Measurements from ENCODE around the gene CEP63. TPM values are rescaled to one million over a fixed set of nuclear protein-coding genes. Genes with fewer than 3 reads are reported as not detected.
"Not testable (repeated sequence)": the region's sequence is repeated elsewhere in the genome, so short reads cannot be mapped to it uniquely, and the experiment has no call there.

CEP63 gene
- total RNA-seq, 1 donor from 2014 or later = 26.3 TPM

DNA sequence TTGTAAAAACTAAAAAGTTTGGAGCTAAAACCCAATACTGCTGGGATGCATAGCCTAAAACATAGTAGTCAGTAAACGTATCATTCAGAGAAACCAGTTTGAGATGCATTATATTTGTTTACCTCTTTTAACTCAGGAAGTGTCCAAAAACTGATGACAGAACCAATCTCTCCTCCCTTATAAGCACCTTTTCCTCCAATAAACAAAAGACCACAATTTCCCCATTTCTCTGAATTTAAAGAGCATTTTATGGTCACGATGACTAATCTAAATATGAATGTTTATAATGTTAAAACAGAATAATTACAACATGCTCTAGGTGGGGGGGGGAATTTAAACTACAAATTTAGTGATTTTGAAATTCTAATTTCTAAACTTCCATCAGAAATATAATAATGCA lies 58.5 kb downstream of the CEP63 start:
- no peaks in the 10 kb centered on the region for H3K27me3 Mint-ChIP-seq (ENCODE audit: unreplicated experiment)
- DNase-seq (ENCODE audit: extremely low spot score, unreplicated experiment) = no peak
- H3K4me1 Mint-ChIP-seq (ENCODE audit: unreplicated experiment) = no peaks in the 10 kb centered on the region
- H3K4me3 Mint-ChIP-seq (ENCODE audit: unreplicated experiment) = no peak overlapping the region
- TF ChIP-seq, protein P1, sequence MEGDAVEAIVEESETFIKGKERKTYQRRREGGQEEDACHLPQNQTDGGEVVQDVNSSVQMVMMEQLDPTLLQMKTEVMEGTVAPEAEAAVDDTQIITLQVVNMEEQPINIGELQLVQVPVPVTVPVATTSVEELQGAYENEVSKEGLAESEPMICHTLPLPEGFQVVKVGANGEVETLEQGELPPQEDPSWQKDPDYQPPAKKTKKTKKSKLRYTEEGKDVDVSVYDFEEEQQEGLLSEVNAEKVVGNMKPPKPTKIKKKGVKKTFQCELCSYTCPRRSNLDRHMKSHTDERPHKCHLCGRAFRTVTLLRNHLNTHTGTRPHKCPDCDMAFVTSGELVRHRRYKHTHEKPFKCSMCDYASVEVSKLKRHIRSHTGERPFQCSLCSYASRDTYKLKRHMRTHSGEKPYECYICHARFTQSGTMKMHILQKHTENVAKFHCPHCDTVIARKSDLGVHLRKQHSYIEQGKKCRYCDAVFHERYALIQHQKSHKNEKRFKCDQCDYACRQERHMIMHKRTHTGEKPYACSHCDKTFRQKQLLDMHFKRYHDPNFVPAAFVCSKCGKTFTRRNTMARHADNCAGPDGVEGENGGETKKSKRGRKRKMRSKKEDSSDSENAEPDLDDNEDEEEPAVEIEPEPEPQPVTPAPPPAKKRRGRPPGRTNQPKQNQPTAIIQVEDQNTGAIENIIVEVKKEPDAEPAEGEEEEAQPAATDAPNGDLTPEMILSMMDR (IDR thresholded peaks at IDR 0.05) = no peak
- H3K27ac Mint-ChIP-seq (ENCODE audit: unreplicated experiment) = no peak overlapping the region
- no peaks in the 10 kb centered on the region for H3K9me3 Mint-ChIP-seq (ENCODE audit: unreplicated experiment)
- H3K36me3 Mint-ChIP-seq (ENCODE audit: unreplicated experiment) = peaks cover 37% of the 10 kb centered on the region

DNA sequence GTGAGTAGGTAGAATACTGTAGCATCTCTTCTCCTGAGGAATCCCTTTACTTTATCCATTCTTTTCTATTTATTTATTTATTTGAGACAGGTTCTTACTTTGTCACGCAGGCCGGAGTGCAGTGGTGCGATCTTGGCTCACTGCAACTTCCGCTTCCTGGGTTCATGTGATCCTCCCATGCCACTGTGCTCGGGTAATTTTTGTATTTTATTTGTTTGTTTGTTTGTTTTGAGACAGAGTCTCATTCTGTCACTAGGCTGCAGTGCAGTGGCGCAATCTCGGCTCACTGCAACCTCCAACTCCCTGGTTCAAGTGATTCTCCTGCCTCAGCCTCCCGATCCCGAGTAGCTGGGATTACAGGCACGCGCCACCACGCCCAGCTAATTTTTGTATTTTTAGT lies 58.9 kb downstream of the CEP63 start:
- peaks cover 38% of the 10 kb centered on the region for H3K36me3 Mint-ChIP-seq (ENCODE audit: unreplicated experiment)
- not testable (repeated sequence) for DNase-seq (ENCODE audit: extremely low spot score, unreplicated experiment); H3K27ac Mint-ChIP-seq (ENCODE audit: unreplicated experiment); H3K27me3 Mint-ChIP-seq (ENCODE audit: unreplicated experiment); H3K9me3 Mint-ChIP-seq (ENCODE audit: unreplicated experiment); H3K4me3 Mint-ChIP-seq (ENCODE audit: unreplicated experiment); H3K4me1 Mint-ChIP-seq (ENCODE audit: unreplicated experiment)

DNA sequence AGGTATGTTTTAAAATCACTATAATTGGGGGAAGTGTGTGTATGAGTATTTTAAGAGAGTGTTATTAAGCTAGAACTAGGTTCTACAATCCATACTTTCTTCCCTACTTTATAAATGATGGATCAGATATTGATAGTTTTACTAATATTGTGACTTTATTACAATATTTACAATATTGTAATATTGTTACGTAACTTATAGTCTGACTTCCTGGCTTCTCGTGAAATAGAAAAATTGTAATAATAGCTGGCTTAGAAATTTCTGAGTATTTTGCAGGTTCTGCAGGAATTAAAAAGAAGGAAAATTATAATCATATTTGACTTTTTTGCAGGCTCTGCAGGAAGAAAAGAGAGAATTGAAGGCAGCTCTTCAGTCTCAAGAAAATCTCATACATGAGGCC lies 60.0 kb downstream of the CEP63 start:
- no peak for DNase-seq (ENCODE audit: extremely low spot score, unreplicated experiment)
- Mint-ChIP-seq H3K9me3 (ENCODE audit: unreplicated experiment) (no peaks in the 10 kb centered on the region), H3K27ac (ENCODE audit: unreplicated experiment) (no peak overlapping the region), H3K4me1 (ENCODE audit: unreplicated experiment) (no peaks in the 10 kb centered on the region), H3K27me3 (ENCODE audit: unreplicated experiment) (no peaks in the 10 kb centered on the region), H3K4me3 (ENCODE audit: unreplicated experiment) (no peak overlapping the region), H3K36me3 (ENCODE audit: unreplicated experiment) (peaks cover 41% of the 10 kb centered on the region)
- TF ChIP-seq, protein P1 (IDR thresholded peaks at IDR 0.05) = no peak

DNA sequence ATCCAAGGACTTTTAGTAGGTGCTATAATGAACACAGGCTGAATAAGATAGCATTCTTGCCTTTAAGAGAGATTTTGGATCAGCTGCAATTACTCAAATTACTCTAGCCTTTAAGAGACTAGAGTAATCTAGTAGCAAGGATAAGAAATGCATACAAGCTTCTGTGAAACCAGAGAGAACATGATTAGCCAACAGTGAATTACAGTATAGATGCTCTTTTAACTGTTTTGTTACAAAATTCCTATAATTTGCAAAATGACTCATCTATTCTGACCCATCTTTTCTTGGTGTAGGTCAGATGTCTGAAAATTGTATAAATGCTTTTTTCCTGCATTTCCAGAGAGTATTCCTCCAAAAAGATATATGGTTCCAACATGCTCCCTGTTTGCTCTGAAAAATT lies 66.9 kb downstream of the CEP63 start:
- no peak overlapping the region for H3K27ac Mint-ChIP-seq (ENCODE audit: unreplicated experiment)
- H3K36me3 Mint-ChIP-seq (ENCODE audit: unreplicated experiment) = peaks cover 38% of the 10 kb centered on the region
- TF ChIP-seq, protein P1 (IDR thresholded peaks at IDR 0.05) = no peak
- H3K4me1 Mint-ChIP-seq (ENCODE audit: unreplicated experiment) = no peaks in the 10 kb centered on the region
- H3K9me3 Mint-ChIP-seq (ENCODE audit: unreplicated experiment) = no peaks in the 10 kb centered on the region
- DNase-seq (ENCODE audit: extremely low spot score, unreplicated experiment) = no peak
- no peak overlapping the region for H3K4me3 Mint-ChIP-seq (ENCODE audit: unreplicated experiment)
- H3K27me3 Mint-ChIP-seq (ENCODE audit: unreplicated experiment) = no peaks in the 10 kb centered on the region

DNA sequence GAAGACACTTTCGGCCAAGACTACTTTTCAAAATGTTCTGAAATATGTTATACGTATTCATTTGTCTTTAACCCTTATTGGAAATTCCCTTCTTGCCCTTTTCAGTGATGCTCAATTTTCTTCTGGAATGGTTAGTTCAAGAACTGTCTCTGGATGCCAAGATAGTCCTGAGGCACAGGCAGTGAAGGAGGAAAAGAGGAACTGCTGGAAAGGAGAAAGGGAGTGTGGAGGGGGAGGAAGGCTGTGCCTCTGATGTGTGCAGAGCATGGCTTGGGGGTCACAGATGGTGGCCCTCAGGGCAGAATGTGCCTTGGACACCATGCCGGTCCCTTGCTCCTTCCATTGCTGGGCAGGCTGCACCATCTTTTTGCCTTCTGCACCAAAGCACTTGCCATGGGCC lies 73.7 kb downstream of the CEP63 start:
- Mint-ChIP-seq H3K9me3 (ENCODE audit: unreplicated experiment) (no peaks in the 10 kb centered on the region), H3K27me3 (ENCODE audit: unreplicated experiment) (no peaks in the 10 kb centered on the region), H3K27ac (ENCODE audit: unreplicated experiment) (no peak overlapping the region), H3K4me1 (ENCODE audit: unreplicated experiment) (no peaks in the 10 kb centered on the region), H3K4me3 (ENCODE audit: unreplicated experiment) (no peak overlapping the region), H3K36me3 (ENCODE audit: unreplicated experiment) (peaks cover 36% of the 10 kb centered on the region)
- TF ChIP-seq, protein P1 (IDR thresholded peaks at IDR 0.05) = no peak
- no peak for DNase-seq (ENCODE audit: extremely low spot score, unreplicated experiment)

DNA sequence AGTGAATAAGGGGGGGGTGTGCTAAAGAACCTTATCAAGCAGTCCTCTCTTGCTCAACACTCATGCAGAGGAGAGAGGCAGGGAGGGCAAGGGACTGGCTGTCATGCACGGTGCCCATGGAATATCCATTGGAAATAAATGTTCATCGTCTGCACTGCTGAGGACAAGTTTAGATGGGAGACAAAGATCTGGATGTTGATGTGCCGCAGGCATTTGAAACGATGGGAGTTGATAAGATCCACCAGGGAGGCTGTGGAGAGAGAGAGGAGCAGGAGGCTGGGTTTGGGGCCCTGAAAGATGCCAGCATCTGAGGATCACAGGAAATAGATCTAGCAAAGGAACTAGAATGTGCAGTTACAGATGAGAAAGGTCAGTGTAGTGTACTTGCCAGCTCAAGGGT lies 76.2 kb downstream of the CEP63 start:
- Mint-ChIP-seq H3K27ac (ENCODE audit: unreplicated experiment) (no peak overlapping the region), H3K9me3 (ENCODE audit: unreplicated experiment) (no peaks in the 10 kb centered on the region)

More for the DNA sequence above, 76.2 kb downstream of the CEP63 start:
- H3K27me3 Mint-ChIP-seq (ENCODE audit: unreplicated experiment) = no peaks in the 10 kb centered on the region
- TF ChIP-seq, protein P1 (IDR thresholded peaks at IDR 0.05) = no peak
- peaks cover 40% of the 10 kb centered on the region for H3K36me3 Mint-ChIP-seq (ENCODE audit: unreplicated experiment)
- DNase-seq (ENCODE audit: extremely low spot score, unreplicated experiment) = no peak
- no peaks in the 10 kb centered on the region for H3K4me1 Mint-ChIP-seq (ENCODE audit: unreplicated experiment)
- no peak overlapping the region for H3K4me3 Mint-ChIP-seq (ENCODE audit: unreplicated experiment)

Measured in osteocyte (in vitro differentiated cells).